IPS-11a (cell line): Measurements from ENCODE around the gene CSH2.
"Not testable (repeated sequence)": the region's sequence is repeated elsewhere in the genome, so short reads cannot be mapped to it uniquely, and the experiment has no call there.

Experiments
- H3K4me3 ChIP-seq: one replicate; pipeline ENCODE4 v1.5.1; 2013; ENCODE audit warnings: low read depth, low read length, control low read depth

The CSH2 gene

DNA sequence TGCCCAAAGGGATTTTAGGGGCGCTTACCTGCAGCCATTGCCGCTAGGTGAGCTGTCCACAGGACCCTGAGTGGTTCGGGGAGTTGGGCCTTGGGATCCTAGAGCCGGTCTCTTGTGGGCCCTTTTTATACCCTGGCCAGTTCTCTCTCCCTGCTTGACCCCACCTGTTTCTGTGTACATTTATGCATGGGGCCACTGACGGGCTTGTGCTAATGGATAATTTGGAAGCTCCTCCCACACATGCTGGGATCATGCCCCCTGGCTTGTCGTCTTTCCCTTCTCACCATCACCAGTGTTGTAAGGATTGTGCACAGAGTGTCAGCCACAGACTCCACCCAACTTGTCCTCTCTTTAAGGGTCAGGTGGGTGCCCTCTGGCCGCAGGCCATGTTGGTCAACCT, at the start of gene CSH2:
Gene CSH2 (minus strand): TSS at position 101 of the 400 bp plus-strand sequence. CDS start 63 bp downstream, at position 38.
- not testable (repeated sequence) for H3K4me3 ChIP-seq

DNA sequence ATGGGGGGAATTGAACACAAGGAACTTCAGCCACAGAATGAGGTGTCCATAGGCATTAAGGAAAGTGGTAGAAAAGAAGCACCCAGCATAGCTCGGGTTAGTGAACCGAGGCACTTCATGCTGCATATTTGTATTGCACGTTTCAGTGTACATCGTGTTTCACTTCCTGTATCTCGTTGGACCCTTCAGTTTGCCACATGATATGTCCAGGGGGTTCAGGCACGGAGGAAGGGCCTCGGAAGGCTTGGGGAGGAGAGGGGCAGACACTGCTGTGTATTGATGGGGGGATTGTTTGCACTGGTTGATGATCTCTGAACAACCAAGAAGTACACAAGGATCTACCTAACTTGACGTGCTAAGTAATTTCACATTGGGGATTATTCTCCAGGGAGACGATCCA, 48.9 kb upstream of the CSH2 start:
- not testable (repeated sequence) for H3K4me3 ChIP-seq

DNA sequence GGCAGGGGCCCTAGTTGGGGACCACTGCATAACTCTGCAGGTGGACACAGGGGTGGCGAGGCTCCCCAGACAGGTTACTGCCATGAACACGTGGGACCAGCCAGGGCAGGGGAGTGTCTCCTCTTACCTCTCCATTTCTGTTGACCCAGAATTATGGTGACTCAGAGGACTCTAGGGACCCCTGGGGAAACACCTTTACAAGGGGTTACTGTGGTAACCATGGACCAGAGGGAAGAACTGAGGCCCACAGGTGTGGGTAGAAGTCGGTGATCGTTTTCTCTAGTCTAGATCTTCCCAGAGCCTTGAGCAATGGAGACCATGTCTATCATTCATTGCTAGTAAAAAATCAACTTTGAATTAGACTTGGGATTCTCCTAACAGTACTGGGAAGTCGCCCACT, 47.3 kb upstream of the CSH2 start:
- not testable (repeated sequence) for H3K4me3 ChIP-seq

DNA sequence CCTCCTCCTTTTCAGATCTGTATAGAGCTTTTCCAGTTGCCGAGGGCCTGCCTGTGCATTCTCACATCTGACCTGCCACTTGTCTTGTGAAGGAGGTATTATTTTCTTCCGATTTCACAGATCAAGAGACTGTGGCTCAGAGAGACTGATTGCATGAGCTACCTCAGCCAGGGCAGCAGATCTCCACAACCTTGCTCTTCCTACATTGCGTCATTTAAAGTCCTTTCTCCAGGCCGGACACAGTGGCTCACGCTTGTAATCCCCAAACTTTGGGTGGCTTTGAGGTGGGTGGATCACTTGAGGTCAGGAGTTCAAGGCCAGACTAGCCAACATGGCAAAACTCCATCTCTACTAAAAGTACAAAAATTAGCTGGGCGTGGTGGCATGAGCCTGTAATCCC, 46.6 kb upstream of the CSH2 start:
- not testable (repeated sequence) for H3K4me3 ChIP-seq

DNA sequence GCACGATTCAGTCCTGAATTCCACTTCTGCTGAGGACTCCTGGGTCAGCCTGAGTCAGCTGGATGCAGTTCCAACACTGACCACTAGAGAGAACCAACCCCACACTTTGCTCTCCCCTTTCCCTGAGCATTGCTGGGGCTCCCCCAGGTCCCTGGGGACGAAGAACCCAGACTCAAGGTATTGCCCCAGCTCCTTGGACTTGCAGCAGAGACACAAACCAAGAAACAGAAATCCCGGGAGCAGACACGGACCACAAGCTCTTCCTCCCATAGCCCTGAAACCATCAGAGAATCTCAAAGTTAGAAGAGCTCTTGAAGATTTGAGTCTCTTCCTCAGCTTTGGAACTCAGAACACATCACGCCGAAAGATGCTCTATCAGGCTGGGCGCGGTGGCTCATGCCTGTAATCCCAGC, 45.8 kb upstream of the CSH2 start:
- H3K4me3 ChIP-seq = no peak overlapping the region

DNA sequence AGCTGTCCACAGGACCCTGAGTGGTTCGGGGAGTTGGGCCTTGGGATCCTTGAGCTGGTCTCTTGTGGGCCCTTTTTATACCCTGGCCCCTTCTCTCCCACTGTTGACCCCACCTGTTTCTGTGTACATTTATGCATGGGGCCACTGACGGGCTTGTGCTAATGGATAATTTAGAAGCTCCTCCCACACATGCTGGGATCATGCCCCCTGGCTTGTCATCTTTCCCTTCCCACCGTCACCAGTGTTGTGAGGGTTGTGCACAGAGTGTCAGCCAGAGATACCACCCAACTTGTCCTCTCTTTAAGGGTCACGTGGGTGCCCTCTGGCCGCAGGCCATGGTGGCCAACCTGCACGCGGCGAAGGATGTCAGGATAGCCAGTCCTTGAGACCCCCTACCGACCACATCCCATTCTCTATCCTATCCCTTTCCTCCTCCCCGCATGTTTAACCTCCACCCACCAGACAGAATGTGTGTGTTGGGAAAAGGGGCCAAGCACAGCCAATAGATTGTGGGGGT, 45.4 kb upstream of the CSH2 start, which contains the start of gene GH1:
Gene GH1 (minus strand): TSS at position 51 of the 517 bp plus-strand sequence. CDS start 63 bp downstream, outside the sequence.
- not testable (repeated sequence) for H3K4me3 ChIP-seq

DNA sequence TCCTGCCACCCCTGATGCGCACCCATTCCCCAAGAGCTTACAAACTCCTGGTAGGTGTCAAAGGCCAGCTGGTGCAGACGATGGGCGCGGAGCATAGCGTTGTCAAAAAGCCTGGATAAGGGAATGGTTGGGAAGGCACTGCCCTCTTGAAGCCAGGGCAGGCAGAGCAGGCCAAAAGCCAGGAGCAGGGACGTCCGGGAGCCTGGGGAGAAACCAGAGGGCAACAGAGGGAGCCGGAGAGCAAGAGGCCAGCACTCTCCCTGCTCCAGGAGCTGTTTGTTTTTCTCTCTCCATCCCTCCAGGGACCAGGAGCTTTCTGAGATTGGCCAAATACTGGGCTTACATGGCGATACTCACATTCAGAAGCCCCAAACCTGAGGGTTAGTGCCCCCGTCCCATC, 44.8 kb upstream of the CSH2 start:
- no peak overlapping the region for H3K4me3 ChIP-seq

DNA sequence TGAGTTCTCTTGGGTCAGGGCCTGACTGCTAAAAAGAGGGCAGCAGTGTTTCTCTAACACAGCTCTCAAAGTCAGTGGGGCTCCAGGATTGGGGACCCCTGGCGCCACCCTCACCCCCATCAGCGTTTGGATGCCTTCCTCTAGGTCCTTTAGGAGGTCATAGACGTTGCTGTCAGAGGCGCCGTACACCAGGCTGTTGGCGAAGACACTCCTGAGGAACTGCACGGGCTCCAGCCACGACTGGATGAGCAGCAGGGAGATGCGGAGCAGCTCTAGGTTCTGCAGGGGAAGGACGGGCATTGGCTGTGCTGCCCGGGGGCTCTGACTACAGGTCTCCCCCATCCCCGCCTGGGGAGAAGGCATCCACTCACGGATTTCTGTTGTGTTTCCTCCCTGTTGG, 44.2 kb upstream of the CSH2 start:
- H3K4me3 ChIP-seq = no peak overlapping the region

DNA sequence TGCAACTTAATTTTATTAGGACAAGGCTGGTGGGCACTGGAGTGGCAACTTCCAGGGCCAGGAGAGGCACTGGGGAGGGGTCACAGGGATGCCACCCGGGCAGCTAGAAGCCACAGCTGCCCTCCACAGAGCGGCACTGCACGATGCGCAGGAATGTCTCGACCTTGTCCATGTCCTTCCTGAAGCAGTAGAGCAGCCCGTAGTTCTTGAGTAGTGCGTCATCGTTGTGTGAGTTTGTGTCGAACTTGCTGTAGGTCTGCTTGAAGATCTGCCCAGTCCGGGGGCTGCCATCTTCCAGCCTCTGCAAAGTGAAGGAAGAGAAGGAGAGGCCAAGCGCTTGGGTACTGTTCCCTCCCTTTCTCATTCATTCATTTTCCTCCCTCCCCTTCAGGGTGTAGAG, 43.7 kb upstream of the CSH2 start:
- not testable (repeated sequence) for H3K4me3 ChIP-seq

DNA sequence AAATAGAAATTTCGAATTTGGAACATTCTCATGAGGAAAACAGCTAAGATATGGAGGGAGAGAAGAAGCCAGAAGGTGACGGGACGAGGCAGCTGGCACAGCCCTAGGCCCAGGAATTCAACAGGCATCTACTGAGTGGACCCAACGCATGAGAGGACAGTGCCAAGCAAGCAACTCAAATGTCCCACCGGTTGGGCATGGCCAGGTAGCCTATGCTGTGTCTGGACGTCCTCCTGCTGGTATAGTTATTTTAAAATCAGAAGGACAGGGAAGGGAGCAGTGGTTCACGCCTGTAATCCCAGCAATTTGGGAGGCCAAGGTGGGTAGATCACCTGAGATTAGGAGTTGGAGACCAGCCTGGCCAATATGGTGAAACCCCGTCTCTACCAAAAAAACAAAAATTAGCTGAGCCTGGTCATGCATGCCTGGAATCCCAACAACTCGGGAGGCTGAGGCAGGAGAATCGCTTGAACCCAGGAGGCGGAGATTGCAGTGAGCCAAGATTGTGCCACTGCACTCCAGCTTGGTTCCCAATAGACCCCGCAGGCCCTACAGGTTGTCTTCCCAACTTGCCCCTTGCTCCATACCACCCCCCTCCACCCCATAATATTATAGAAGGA, 43.2 kb upstream of the CSH2 start:
- H3K4me3 ChIP-seq = no peak overlapping the region

DNA sequence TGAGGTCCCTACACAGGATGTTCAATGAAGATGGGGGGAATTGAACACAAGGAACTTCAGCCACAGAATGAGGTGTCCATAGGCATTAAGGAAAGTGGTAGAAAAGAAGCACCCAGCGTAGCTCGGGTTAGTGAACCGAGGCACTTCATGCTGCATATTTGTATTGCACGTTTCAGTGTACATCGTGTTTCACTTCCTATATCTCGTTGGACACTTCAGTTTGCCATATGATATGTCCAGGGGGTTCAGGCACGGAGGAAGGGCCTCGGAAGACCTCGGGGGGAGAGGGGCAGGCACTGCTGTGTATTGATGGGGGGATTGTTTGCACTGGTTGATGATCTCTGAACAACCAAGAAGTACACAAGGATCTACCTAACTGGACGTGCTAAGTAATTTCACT, 42.3 kb upstream of the CSH2 start:
- not testable (repeated sequence) for H3K4me3 ChIP-seq

DNA sequence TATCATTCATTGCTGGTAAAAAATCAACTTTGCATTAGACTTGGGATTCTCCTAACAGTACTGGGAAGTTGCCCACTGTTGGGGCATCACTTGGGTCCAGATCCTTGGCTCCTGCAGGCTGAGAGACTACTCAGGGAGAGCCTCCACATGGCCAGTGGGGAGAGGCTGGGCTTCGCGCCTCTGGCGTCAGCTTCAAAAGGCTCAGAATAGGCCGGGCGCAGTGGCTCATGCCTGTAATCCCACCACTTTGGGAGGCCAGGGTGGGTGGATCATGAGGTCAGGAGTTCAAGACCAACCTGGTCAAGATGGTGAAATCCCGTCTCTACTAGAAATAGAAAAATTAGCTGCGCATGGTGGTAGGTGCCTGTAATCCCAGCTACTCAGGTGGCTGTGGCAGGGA, 41.0 kb upstream of the CSH2 start:
- H3K4me3 ChIP-seq = no peak overlapping the region

DNA sequence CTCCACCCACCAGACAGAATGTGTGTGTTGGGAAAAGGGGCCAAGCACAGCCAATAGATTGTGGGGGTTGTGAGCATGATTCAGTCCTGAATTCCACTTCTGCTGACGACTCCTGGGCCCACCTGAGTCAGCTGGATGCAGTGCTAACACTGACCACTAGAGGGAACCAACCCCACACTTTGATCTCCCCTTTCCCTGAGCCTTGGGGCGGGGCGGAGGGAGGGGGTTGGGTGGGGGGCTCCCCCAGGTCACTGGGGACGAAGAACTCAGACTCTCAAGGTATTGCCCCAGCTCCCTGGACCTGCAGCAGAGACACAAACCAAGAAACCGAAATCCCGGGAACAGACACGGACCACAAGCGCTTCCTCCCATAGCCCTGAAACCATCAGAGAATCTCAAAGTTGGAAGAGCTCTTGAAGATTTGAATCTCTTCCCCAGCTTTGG, 38.2 kb upstream of the CSH2 start:
- H3K4me3 ChIP-seq = no peak overlapping the region

DNA sequence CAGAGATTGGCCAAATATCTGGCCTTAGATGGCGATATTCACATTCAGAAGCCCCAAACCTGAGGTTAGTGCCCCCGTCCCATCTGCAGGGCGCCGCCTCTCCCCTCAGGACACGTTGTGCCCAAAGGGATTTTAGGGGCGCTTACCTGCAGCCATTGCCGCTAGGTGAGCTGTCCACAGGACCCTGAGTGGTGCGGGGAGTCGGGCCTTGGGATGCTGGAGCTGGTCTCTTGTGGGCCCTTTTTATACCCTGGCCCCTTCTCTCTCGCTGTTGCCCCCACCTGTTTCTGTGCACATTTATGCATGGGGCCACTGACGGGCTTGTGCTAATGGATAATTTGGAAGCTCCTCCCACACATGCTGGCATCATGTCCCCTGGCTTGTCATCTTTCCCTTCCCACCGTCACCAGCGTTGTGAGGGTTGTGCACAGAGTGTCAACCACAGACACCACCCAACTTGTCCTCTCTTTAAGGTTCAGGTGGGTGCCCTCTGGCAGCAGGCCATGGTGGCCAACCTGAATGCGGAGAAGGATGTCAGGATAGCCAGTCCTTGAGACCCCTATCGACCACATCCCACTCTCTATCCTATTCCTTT, 37.7 kb upstream of the CSH2 start, which contains the start of gene CSHL1:
Gene CSHL1 (minus strand): TSS at position 218 of the 595 bp plus-strand sequence. CDS start 62 bp downstream, at position 156.
- no peak within 1 kb of the TSS for H3K4me3 ChIP-seq

DNA sequence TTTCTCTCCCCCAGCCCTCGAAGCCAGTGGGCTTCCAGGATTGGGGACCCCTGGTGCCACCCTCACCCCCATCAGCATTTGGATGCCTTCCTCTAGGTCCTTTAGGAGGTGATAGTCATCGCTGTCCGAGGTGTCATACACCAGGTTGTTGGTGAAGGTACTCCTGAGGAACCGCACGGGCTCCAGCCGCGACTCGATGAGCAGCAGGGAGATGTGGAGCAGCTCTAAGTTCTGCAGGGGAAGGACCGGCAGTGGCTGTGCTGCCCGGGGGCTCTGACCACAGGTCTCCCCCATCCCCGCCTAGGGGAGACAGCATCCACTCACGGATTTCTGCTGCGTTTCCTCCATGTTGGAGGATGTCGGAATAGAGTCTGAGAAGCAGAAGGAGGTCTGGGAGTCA, 36.6 kb upstream of the CSH2 start:
- H3K4me3 ChIP-seq = no peak overlapping the region

DNA sequence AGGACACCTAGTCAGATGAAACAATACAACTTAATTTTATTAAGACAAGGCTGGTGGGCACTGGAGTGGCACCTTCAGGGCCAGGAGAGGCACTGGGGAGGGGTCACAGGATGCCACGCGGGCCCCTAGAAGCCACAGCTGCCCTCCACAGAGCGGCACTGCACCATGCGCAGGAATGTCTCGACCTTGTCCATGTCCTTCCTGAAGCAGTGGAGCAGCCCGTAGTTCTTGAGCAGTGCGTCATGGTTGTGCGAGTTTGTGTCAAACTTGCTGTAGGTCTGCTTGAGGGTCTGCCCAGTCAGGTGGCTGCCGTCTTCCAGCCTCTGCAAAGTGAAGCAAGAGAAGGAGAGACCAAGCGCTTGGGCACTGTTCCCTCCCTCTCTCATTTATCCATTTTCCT, 36.1 kb upstream of the CSH2 start:
- not testable (repeated sequence) for H3K4me3 ChIP-seq

DNA sequence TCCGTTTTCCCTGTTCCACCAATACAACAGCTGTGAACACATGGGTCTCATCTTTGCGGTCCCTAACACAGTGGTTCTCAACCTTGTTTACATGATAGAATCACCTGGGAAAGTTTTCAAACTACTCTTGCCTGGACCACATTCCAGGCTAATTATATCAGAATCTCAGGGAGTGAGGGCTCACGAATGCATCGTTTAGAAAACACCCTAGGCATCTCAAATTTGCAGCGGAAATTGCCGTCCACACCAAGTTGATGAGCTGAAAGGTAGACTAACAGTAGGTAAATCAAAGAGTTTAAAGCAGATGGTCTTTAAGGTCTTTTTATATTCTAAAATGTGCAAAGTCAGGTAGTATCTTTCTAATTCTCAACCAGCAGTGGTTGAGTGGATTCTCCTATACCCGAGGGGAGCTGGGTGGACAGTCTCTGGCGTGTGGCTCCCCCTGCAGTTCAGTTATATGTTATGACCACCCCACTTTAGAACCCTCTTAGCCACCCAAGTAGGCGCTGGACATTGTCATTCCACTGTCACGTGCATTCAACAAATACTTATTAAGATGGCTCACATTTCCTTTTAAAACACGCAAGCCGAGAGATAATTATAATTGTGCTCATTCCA, 33.8 kb upstream of the CSH2 start:
- not testable (repeated sequence) for H3K4me3 ChIP-seq

DNA sequence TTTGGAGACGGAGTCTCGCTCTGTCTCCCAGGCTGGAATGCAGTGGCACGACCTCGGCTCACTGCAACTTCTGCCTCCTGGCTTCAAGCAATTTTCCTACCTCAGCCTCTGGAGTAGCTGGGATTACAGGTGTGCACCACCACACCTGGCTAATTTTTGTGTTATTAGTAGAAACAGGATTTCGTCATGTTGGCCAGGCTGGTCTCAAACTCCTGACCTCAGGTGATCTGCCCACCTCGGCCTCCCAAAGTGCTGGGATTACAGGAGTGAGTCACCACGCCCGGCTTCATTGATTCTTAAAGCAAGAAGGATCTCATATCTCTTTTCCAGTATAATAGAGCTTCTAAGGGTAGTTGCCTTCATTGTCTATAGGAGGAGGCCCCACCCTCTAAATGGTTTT, 31.3 kb upstream of the CSH2 start:
- not testable (repeated sequence) for H3K4me3 ChIP-seq

DNA sequence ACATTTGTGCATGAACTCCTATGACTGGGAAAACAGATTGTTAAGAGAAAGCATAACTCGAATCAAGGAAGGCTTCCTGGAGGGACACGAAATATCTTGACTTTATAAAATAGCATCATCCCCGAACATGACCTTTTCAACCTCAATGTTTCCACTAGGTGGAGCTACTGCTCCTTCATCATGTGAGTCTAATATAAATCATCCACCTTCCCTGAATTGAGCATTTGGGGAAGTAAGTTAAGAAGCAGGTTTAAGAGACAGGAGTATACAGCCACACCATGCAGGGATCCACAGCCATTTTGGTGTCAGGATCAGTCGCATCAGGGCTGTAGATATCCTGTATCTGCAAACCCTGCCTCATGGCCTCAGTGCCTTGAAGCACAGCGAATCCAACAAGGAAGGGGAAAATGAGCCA, 30.3 kb upstream of the CSH2 start:
- H3K4me3 ChIP-seq = not testable (repeated sequence)

DNA sequence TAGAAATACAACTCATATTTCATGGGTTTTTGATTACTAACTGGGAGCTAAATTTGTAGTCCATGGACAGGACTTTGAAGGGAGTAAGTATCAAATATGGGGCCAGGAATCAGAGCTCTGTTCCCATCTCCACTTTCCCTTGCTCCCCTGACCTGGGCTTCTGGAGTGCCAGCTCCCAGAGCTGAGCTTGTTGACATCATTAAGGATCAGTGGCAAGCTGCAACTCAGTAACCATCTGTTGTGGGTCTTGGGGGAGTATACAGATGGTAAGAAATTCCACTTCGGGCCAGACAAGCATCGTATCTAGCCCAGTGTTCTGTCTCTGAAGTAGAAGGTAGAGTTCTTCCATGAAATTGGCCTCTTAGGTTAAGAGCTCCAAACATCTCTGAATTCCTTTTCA, 28.5 kb upstream of the CSH2 start:
- H3K4me3 ChIP-seq = not testable (repeated sequence)

DNA sequence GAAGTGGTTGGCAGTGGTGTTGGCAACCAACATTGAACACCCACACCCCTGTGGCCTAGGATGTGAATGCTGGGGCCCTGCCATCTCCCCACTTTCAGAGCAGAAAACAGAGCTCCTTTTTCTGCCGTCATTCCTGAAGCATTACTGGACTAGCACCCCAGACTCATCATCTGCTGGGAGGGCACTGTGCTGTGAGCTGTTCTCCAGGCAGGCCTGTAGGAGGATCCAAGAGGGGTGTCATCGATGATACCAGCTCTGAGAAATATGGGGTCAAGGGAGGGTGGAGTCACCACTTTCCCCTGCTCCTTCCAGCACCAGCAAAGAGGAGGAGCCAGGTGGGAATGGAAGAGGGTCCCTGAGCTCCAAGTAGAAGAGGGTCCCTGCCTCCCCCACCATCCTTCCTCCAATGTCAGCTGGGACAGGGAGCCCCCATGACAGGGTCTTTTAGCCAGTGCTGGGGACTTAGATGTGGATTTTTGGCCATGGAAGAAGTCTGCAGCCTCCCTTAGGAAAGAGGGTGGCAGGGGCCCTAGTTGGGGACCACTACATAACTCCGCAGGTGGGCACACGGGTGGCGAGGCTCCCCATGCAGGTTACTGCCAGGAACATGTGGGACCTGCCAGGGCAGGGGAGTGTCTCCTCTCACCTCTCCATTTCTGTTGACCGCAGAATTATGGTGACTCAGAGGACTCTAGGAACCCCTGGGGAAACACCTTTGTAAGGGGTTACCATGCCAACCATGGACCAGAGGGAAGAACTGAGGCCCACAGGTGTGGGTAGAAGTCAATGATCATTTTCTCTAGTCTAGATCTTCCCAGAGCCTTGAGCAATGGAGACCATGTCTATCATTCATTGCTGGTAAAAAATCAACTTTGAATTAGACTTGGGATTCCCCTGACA, 25.7 kb upstream of the CSH2 start:
- H3K4me3 ChIP-seq = not testable (repeated sequence)
